ENCODE measurements around the gene OR51F1. TPM values are rescaled to one million over a fixed set of nuclear protein-coding genes. Genes with fewer than 3 reads are reported as not detected.

Gene OR51F1
- not detected in 2 replicates for total RNA-seq

GRCh38 chr11:4769838-4770237 lies at the start of gene OR51F1:
OR51F1 (minus strand) TSS chr11:4769938; CDS start chr11:4769938, 0 bp downstream.

DNA sequence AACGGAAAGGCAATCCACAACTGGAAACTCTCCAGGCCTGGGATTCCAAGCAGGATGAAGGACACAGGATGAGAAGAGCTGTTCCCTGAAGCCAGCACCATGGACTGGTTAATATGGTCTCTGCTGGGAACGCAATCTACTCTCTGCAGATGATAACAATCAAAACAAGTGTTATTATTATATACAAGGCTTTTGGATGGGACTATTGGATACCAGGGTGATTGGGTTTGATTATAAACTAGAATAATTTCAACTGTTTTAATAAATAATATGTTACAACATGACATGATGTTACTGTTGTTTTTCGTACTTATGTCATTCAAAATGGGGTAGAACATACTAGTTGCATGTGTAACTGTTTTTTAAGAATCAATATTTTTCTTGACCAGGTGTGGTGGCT lies 34.5 kb upstream of the OR51F1 start, which contains the start of gene OR52R1:
TSS of gene OR52R1 (minus strand) at position 101 of the 400 bp plus-strand sequence. CDS start at position 101, 0 bp downstream.

Other genes with a start within 250 kb of the OR51F1 start
- gene OR52M1, start 224.7 kb downstream of the OR51F1 start, total RNA-seq: not detected in 2 replicates
- not detected in 2 replicates for gene OR52I2, start 188.2 kb downstream of the OR51F1 start, total RNA-seq
- gene OR52I1, start 175.9 kb downstream of the OR51F1 start, total RNA-seq: not detected in 2 replicates
- gene TRIM68, start 161.7 kb downstream of the OR51F1 start, total RNA-seq: 6.2 and 14.0 TPM in 2 replicates
- not detected in 2 replicates for gene OR51D1, start 132.5 kb downstream of the OR51F1 start, total RNA-seq
- gene OR51E1, start 126.0 kb downstream of the OR51F1 start, total RNA-seq: not detected in 2 replicates
- not detected in 2 replicates for gene OR51E2, start 72.1 kb downstream of the OR51F1 start, total RNA-seq
- not detected in 2 replicates for gene MMP26, start 65.2 kb downstream of the OR51F1 start, total RNA-seq
- not detected in 2 replicates for gene OR52R1, start 34.4 kb upstream of the OR51F1 start, total RNA-seq
- not detected in 2 replicates for gene OR51F2, start 51.4 kb upstream of the OR51F1 start, total RNA-seq
- gene OR51S1, start 79.3 kb upstream of the OR51F1 start, total RNA-seq: not detected in 2 replicates
- gene OR51T1, start 112.0 kb upstream of the OR51F1 start, total RNA-seq: not detected in 2 replicates
- gene OR51A7, start 133.8 kb upstream of the OR51F1 start, total RNA-seq: not detected in 2 replicates
- not detected in 2 replicates for gene OR51G2, start 149.4 kb upstream of the OR51F1 start, total RNA-seq
- not detected in 2 replicates for gene OR51G1, start 154.4 kb upstream of the OR51F1 start, total RNA-seq
- gene OR51A4, start 177.7 kb upstream of the OR51F1 start, total RNA-seq: not detected in 2 replicates
- gene OR51A2, start 185.8 kb upstream of the OR51F1 start, total RNA-seq: not detected in 2 replicates
- not detected in 2 replicates for gene OR51L1, start 224.9 kb upstream of the OR51F1 start, total RNA-seq